Duodenal mucosa (tissue), 2 donors: Measurements from ENCODE around the gene SEC11A.

Experiments
- H3K27ac ChIP-seq: one replicate; pipeline ENCODE4 v1.7.0; 2013; ENCODE audit warnings: low read depth, low read length
- H3K27me3 ChIP-seq, 2 donors: one replicate each; pipeline ENCODE4 v1.7.0; 2013; ENCODE audit warnings: low read length in 2 of 2, control low read depth in 1 of 2; ENCODE audit not compliant: insufficient read depth in 2 of 2, control insufficient read depth in 1 of 2
- H3K36me3 ChIP-seq, 2 donors: one replicate each; pipeline ENCODE4 v1.7.0; 2013; ENCODE audit warnings: low read length in 2 of 2, control low read depth in 1 of 2; ENCODE audit not compliant: insufficient read depth in 2 of 2, control insufficient read depth in 1 of 2
- H3K4me1 ChIP-seq, 2 donors: one replicate each; pipeline ENCODE4 v1.7.0; 2013; ENCODE audit warnings: low read length in 2 of 2, control low read depth in 1 of 2; ENCODE audit not compliant: insufficient read depth in 2 of 2, control insufficient read depth in 1 of 2
- H3K4me3 ChIP-seq, 2 donors: one replicate each; pipeline ENCODE4 v1.7.0; 2013; ENCODE audit warnings: low read length in 2 of 2, low read depth in 1 of 2
- H3K9ac ChIP-seq, 2 donors: one replicate each; pipeline ENCODE4 v1.7.0; 2013; ENCODE audit warnings: low read length in 2 of 2, low read depth in 1 of 2
- H3K9me3 ChIP-seq, 2 donors: one replicate each; pipeline ENCODE4 v1.7.0; 2013; ENCODE audit warnings: low read length in 2 of 2, control low read depth in 1 of 2; ENCODE audit not compliant: control insufficient read depth in 1 of 2

SEC11A gene

DNA sequence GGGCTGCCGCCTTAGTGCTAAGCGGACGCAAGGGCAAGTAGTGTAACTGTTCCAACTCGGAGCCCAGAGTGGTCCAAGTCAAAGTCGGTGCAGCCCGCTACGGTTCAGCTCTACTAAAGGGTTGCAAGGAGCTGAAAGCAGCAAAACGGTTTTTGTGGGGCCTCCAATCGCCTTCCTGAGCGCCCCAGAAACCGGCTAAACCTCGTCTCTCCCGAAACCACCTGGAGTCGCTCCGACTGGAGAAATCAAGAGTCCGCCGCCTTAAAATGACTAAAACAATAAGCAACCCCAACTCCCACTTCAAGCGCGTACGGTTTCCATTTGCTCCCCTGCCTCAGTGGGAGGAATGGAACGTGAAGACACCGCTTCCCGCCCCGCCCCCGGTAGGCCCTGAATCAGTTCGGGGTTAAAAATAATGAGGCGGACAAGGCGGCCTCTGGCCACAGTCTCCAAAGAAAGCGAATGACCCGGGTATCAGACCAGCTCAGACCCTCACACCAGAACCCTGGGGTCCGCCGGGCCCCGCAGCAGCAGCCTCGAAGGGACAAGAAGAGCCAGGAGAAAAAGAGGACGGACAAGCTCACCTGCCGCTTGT is 401 bp downstream of the SEC11A start:
- no peaks in the 10 kb centered on the region for H3K27me3 ChIP-seq
- peaks cover 17% of the 10 kb centered on the region in 2 donors for H3K4me1 ChIP-seq
- no peaks in the 10 kb centered on the region for H3K9me3 ChIP-seq

DNA sequence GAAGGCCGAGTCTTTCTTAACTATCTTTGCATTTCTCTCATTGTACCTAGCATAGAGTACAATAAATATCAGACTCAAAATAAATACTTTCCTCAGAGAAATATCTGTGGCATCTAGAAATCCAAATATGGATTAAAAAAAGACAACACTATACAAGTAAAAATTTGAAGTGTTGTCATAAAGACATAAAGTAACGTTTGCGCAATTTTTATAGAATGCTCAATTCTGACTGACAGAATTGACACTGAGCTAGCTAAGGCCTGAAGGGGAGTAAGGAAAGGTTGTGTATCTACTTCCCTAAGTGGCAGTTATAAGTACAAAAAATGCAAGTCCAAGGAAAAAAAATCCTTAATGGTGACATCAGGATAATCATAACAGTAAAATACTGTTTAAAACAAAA is 1.1 kb downstream of the SEC11A start:
- Histone ChIP-seq H3K27ac (no peak overlapping the region), H3K4me1 (peaks cover 17% of the 10 kb centered on the region in 2 donors), H3K27me3 (no peaks in the 10 kb centered on the region), H3K4me3 (peak overlapping the region; percentile 73 to 95), H3K36me3 (peaks cover 0 to 11% of the 10 kb centered on the region in 2 donors), H3K9me3 (no peaks in the 10 kb centered on the region), H3K9ac (peak overlapping the region; percentile 69 to 92)

More for the DNA sequence above, 401 bp downstream of the SEC11A start:
- peaks cover 0 to 11% of the 10 kb centered on the region in 2 donors for H3K36me3 ChIP-seq
- peak overlapping the region; percentile 73 to 95 for H3K4me3 ChIP-seq
- peak overlapping the region; percentile 95 for H3K27ac ChIP-seq
- H3K9ac ChIP-seq, result peak overlapping the region; percentile 69 to 92

DNA sequence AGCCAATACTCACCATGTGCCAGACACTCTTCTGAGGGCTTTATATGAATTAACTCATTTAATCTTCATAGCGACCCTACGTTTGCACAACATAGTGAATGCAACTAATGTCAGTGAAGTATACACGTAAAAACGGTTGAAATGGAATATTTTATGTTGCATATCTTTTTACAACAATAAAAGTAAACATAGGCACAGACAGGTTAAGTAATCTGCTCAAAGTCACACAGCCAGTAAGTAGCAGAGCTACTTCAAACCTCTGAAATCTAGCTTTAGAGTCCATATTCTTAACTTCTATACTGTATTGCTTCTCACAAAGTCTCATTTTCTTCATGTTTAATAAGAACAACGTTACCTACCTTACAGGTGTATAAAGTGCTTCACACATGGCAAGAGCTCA is 1.6 kb downstream of the SEC11A start:
- no peaks in the 10 kb centered on the region for H3K27me3 ChIP-seq
- H3K36me3 ChIP-seq, result peaks cover 0 to 11% of the 10 kb centered on the region in 2 donors
- H3K4me3 ChIP-seq, result peak overlapping the region; percentile 73 to 95
- no peaks in the 10 kb centered on the region for H3K9me3 ChIP-seq
- H3K27ac ChIP-seq, result no peak overlapping the region
- peak overlapping the region; percentile 69 to 92 for H3K9ac ChIP-seq
- H3K4me1 ChIP-seq, result peaks cover 17% of the 10 kb centered on the region in 2 donors

DNA sequence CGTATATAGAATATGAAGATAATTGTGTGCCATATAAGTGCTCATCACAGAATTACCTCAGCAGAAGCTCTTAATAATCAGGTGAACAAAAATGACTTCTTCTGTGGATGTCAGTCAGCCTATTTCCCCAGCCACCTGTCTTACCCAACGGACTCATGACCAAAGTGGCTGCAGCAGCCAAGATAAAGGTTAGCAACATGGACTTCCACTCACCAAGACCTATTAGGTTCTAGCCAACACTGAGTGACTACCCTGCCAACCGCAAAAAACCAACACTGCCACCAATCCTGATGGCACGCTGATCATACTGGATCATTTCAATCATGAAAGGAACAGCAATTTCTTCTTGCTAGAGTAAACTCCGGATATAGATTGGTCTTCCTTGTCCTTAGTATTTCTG is 12.1 kb downstream of the SEC11A start:
- Histone ChIP-seq H3K27ac (no peak overlapping the region), H3K4me3 (no peak overlapping the region), H3K9me3 (no peaks in the 10 kb centered on the region), H3K4me1 (peaks cover 4 to 10% of the 10 kb centered on the region in 2 donors), H3K36me3 (peaks cover 0 to 7% of the 10 kb centered on the region in 2 donors), H3K27me3 (no peaks in the 10 kb centered on the region), H3K9ac (no peak overlapping the region)

DNA sequence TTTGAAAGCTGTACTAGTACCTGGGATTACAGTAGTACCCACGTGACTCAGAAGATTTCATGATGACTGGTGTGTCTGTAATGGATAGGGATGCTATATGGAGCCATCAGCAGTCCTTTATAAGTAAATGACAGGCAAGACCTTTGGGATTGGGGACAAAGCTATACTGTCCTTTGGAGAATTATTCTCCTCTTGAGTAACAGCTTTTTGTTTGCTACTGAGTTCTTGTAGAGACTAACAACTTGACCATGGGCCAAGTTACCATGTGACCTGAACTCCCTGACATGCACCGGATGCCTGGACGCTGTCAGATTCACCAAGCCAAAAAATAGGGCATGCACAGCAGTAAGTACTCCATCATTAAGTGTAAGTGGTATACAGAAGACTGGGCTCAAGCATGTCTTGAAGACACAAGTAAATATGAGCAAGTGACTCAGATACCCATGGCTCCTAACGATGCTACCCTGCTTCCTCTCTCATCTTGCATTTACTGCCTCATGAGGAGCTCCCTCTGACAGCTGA is 12.9 kb downstream of the SEC11A start:
- H3K9ac ChIP-seq, result no peak overlapping the region
- no peak overlapping the region for H3K27ac ChIP-seq
- no peak overlapping the region for H3K4me3 ChIP-seq

DNA sequence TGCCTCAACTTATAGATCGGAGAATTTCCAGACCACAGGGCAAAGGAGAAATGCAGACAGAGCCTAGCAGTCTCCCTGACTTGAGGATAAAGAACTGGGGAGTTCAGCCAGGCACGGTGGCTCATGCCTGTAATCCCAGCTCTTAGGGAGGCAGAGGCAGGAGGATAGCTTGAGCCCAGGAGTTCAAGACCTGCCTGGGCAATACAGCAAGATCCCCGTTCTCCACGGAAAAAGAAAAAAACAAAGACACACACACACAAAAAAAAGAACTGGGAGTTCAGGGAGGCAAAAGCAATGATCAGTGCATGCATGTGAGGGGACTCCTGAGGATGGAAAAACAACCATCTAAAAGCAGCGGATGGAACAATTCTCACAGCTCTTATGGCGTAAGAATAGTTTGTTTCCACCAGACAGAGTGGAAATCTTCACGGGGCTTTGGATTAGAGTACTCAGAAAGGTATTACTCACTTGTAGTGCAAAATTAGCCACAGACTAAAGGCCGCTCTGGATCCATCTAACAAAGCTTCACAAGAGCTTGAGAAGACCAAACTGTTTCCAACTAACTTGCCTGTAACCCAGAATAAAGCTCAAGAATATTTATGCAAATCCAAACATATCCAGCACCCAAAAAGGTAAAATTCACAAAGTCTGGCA is 16.3 kb downstream of the SEC11A start:
- H3K27me3 ChIP-seq, result no peaks in the 10 kb centered on the region
- peaks cover 0 to 5% of the 10 kb centered on the region in 2 donors for H3K36me3 ChIP-seq
- no peak overlapping the region for H3K27ac ChIP-seq
- peaks cover 4 to 15% of the 10 kb centered on the region in 2 donors for H3K4me1 ChIP-seq
- H3K4me3 ChIP-seq, result no peak overlapping the region
- no peak overlapping the region for H3K9ac ChIP-seq
- no peaks in the 10 kb centered on the region for H3K9me3 ChIP-seq

More for the DNA sequence above, 12.9 kb downstream of the SEC11A start:
- no peaks in the 10 kb centered on the region for H3K9me3 ChIP-seq
- no peaks in the 10 kb centered on the region for H3K27me3 ChIP-seq
- peaks cover 0 to 7% of the 10 kb centered on the region in 2 donors for H3K36me3 ChIP-seq
- peaks cover 4 to 10% of the 10 kb centered on the region in 2 donors for H3K4me1 ChIP-seq

DNA sequence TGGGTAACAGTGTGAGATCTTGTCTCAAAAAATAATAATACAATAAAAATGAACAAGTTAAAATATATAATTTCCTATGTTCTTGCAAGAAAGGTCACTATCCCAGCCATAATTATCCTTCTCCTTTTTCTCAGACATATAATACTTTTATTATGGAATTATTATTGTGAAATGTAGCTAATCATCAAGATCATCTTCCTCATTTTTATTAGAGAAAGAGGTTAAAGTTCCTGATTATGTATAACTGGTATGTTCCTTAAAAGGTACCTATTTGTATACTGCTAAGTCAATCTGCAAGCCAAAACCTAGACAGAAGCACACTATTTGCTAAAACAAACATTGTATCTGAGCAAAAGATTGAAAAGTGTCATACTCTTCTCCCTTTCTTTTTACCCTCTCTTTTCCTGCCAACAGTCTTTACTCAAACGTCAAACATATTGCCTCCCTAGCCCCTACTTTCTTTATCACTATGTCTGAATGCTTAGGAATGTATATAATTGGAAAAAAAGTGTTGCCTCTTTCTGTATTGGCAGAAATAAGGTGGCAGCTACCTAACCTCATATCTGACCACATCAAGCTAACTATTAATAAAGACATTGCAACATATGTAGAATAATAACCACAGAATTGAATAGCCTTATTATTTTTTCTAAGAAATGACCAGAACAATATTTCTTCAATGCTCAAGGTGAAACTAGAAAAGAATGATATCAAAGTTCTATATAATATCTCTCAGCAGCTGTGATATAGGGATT is 18.5 kb downstream of the SEC11A start:
- Histone ChIP-seq H3K4me1 (peaks cover 0 to 6% of the 10 kb centered on the region in 2 donors), H3K9me3 (no peaks in the 10 kb centered on the region), H3K36me3 (no peaks in the 10 kb centered on the region), H3K27me3 (no peaks in the 10 kb centered on the region), H3K9ac (no peak overlapping the region), H3K4me3 (no peak overlapping the region), H3K27ac (no peak overlapping the region)

DNA sequence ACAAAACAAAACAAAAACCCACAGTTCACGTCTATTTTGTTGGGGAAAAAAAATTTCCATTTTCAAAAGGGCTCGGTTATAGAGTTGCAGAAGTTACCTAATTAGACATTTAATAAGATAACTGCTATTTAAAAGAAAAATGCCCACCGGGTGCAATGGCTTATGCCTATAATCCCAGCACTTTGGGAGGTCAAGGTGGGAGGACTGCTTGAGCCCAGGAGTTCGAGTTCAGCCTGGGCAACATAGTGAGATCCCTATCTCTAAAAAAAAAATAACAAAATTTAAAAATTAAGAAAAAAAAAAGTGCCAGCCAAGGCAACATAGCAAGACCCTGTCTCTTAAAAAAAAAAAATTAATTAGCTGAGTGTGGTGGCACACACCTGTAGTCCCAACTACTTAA is 19.2 kb downstream of the SEC11A start:
- H3K27me3 ChIP-seq, result no peaks in the 10 kb centered on the region
- H3K4me1 ChIP-seq, result peaks cover 0 to 6% of the 10 kb centered on the region in 2 donors
- no peak overlapping the region for H3K27ac ChIP-seq
- no peak overlapping the region for H3K9ac ChIP-seq
- no peaks in the 10 kb centered on the region for H3K36me3 ChIP-seq
- H3K9me3 ChIP-seq, result no peaks in the 10 kb centered on the region
- H3K4me3 ChIP-seq, result no peak overlapping the region

DNA sequence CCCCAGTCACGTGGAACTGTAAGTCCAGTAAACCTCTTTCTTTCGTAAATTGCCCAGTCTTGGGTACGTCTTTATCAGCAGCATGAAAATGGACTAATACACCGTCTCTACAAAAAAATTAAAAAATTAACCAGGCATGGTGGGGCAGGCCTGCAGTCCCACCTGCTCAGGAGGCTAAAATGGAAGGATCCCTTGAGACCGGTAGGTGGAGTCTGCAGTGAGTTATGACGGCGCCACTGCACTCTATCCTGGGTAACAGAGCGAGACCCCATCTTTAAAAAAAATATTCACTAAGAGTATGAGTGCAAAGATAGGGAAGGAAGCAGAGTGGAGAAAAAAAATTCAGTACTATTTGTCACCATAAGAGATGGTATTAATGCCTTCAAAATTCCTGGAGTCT is 25.6 kb downstream of the SEC11A start:
- Histone ChIP-seq H3K27ac (no peak overlapping the region), H3K9me3 (no peaks in the 10 kb centered on the region), H3K36me3 (peaks cover 0 to 26% of the 10 kb centered on the region in 2 donors), H3K9ac (no peak overlapping the region), H3K27me3 (no peaks in the 10 kb centered on the region), H3K4me3 (no peak overlapping the region), H3K4me1 (no peaks in the 10 kb centered on the region)

DNA sequence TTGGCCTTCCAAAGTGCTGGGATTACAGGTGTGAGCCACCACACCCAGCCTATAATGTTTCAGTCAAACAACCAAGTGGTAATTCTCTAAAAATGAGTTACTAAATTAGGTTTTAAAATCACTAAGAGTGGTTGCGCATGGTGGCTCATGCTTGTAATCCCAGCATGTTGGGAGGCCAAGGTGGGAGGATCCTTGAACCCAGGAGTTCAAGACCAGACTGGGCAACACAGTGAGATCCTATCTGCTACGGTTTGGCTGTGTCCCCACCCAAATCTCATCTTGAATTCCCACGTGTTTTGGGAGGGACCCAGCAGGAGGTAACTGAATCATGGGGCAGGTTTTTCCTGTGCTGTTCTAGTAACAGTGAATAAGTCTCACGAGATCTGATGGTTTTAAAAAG is 26.1 kb downstream of the SEC11A start:
- Histone ChIP-seq H3K27ac (no peak overlapping the region), H3K27me3 (no peaks in the 10 kb centered on the region), H3K9me3 (no peaks in the 10 kb centered on the region), H3K4me1 (no peaks in the 10 kb centered on the region), H3K36me3 (peaks cover 0 to 26% of the 10 kb centered on the region in 2 donors), H3K4me3 (no peak overlapping the region), H3K9ac (no peak overlapping the region)
